GM06990 (cell line): ENCODE measurements around the gene CSMD2.

Experiments
- DNase-seq: peaks from one replicate; pipeline ENCODE4 v3.0.0-alpha.2; 2011; ENCODE audit not compliant: insufficient read length; ENCODE audit errors: extremely low read depth
- H3K27me3 ChIP-seq: replicated peaks from 2 replicates; pipeline ENCODE4 v1.6.0; 2011; ENCODE audit warnings: low read length; ENCODE audit not compliant: control insufficient read depth, insufficient read depth
- H3K36me3 ChIP-seq: 2 replicates; pipeline ENCODE4 v1.5.1; 2011; ENCODE audit warnings: low read length; ENCODE audit not compliant: control insufficient read depth, insufficient read depth
- H3K4me3 ChIP-seq: replicated peaks from 2 replicates; pipeline ENCODE4 v1.5.1; 2011; ENCODE audit warnings: low read depth, mild to moderate bottlenecking, control low read depth, low read length
- CTCF ChIP-seq: IDR thresholded peaks from 2 replicates; pipeline ENCODE4 v1.5.1; 2011; ENCODE audit warnings: low read length, control low read depth, mild to moderate bottlenecking, inconsistent platforms; ENCODE audit not compliant: insufficient read depth, poor library complexity, severe bottlenecking

The CSMD2 gene

GRCh38 chr1:33848205-33848937 is 316.7 kb downstream of the CSMD2 start:
- H3K4me3 ChIP-seq, result no peak overlapping the region
- no peak for DNase-seq
- no peaks in the 10 kb centered on the region for H3K36me3 ChIP-seq
- H3K27me3 ChIP-seq, result no peaks in the 10 kb centered on the region; the same call in 1 of the 2 replicates
- no peak for TF ChIP-seq CTCF

DNA sequence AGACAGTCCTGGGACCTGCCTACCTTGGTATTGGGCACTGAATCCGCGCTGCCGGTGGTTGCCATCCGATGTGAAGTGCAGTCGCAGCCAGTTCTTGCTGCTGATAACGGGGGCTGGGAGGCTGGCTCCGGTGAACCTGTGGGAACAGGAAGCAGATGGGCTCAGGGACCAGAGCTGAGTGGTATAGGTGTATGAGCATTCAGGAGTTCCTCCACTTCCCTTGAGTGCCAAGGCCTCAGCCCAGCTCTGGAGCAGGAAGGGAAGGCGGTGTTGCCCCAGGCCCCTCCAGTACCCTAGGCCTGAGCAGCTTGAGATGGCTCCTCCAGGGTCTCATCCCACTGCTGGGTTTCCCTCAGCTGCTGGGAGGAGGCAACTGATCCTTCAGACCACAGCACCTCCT is 318.2 kb downstream of the CSMD2 start:
- no peak for TF ChIP-seq CTCF
- H3K36me3 ChIP-seq, result no peaks in the 10 kb centered on the region
- no peak overlapping the region for H3K4me3 ChIP-seq
- no peak for DNase-seq
- no peaks in the 10 kb centered on the region; the same call in 1 of the 2 replicates for H3K27me3 ChIP-seq

DNA sequence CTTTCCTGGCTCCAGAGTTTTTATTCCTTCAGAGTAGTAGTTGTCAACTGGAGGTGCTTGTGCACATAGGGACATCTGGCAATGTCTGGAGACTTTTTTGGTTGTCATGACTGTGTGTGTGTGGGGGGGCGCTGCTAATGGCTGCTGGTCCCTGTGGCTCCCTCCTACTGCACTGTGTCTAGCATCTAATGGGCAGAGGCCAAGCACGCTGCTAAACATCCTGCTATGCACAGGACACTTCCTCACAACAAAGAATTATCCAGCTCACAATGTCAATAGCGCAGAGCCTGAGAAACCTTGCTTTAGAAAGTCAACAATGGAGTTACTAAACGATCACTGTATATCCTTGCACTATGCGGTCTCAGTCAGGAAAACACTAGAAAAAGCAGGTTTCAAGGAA is 320.9 kb downstream of the CSMD2 start:
- Histone ChIP-seq H3K36me3 (no peaks in the 10 kb centered on the region), H3K27me3 (no peaks in the 10 kb centered on the region; the same call in 1 of the 2 replicates), H3K4me3 (no peak overlapping the region)
- TF ChIP-seq CTCF, result no peak
- DNase-seq, result no peak

- Histone ChIP-seq H3K36me3 (no peaks in the 10 kb centered on the region), H3K4me3 (no peak overlapping the region), H3K27me3 (no peaks in the 10 kb centered on the region; the same call in 1 of the 2 replicates)
- no peak for TF ChIP-seq CTCF
- no peak for DNase-seq
Measured at GRCh38 chr1:33842348-33842747, 322.7 kb downstream of the CSMD2 start.

GRCh38 chr1:33841494-33841893 is 323.5 kb downstream of the CSMD2 start:
- no peak for DNase-seq

More at GRCh38 chr1:33841494-33841893, 323.5 kb downstream of the CSMD2 start:
- no peak for TF ChIP-seq CTCF
- no peak overlapping the region for H3K4me3 ChIP-seq
- H3K27me3 ChIP-seq, result no peaks in the 10 kb centered on the region; the same call in 1 of the 2 replicates
- H3K36me3 ChIP-seq, result no peaks in the 10 kb centered on the region
